Gastroesophageal sphincter (tissue), 4 donors: Measurements from ENCODE around the gene CSF2RB. TPM values are rescaled to one million over a fixed set of nuclear protein-coding genes. Genes with fewer than 3 reads are reported as not detected.

ENCODE experiments used
- ATAC-seq: fragments of 150-250 bp; one replicate; pipeline ENCODE4 v1.9.1; 2016; ENCODE audit warnings: mild to moderate bottlenecking, moderate library complexity
- H3K27ac ChIP-seq, 4 donors: fragments of 200-600 bp; sonication (generic) in 3 of 4; 1 replicate in 3 of 4; 2 replicates in 1 of 4; pipeline ENCODE4 v1.5.1; 2016 to 2019
- H3K27me3 ChIP-seq: fragments of 200-600 bp; sonication (generic); one replicate; pipeline ENCODE4 v1.5.1; 2019
- H3K36me3 ChIP-seq, 2 donors: fragments of 200-600 bp; sonication (generic); one replicate each; pipeline ENCODE4 v1.5.1; 2019; ENCODE audit warnings: control low read depth in 1 of 2
- H3K4me1 ChIP-seq, 3 donors: fragments of 200-600 bp; sonication (generic); 1 replicate in 2 of 3; 2 replicates in 1 of 3; pipeline ENCODE4 v1.5.1; 2016 to 2019; ENCODE audit warnings: control low read depth in 2 of 3
- H3K4me3 ChIP-seq, 2 donors: fragments of 200-600 bp; sonication (generic); one replicate each; pipeline ENCODE4 v1.5.1; 2019; ENCODE audit warnings: mild to moderate bottlenecking in 1 of 2, moderate library complexity in 1 of 2
- H3K9me3 ChIP-seq, 3 donors: fragments of 200-600 bp; sonication (generic); one replicate each; pipeline ENCODE4 v1.5.1; 2017 to 2019; ENCODE audit warnings: control low read depth in 2 of 3
- EP300 ChIP-seq: sonication (generic); formaldehyde crosslinking; IDR thresholded peaks from one replicate; pipeline ENCODE4 v1.6.1; 2017; ENCODE audit warnings: antibody characterized with exemption, mild to moderate bottlenecking
- POLR2A ChIP-seq, 2 donors: fragments of 450-650 bp; IDR thresholded peaks; one replicate each; pipeline ENCODE4 v1.6.1; 2017; ENCODE audit warnings: antibody characterized with exemption in 2 of 2, mild to moderate bottlenecking in 2 of 2, moderate library complexity in 1 of 2
- POLR2AphosphoS5 ChIP-seq: sonication (generic); formaldehyde crosslinking; IDR thresholded peaks from one replicate; pipeline ENCODE4 v1.6.1; 2017; ENCODE audit warnings: antibody characterized with exemption
- WGBS, 2 donors: methylation state at CpG; one replicate each; pipeline ENCODE4 v1.1.5; 2018; ENCODE audit warnings: low coverage in 1 of 2; 5-methylcytosine and 5-hydroxymethylcytosine counted together
- total RNA-seq, 4 donors: library from RNA; depleted of rRNA; stranded (reverse); fragments of >200 nt; gene quantifications; one replicate each; pipeline ENCODE4 v1.1.0, GENCODE V29; 2016
- TF ChIP-seq, protein P1 (sequence below), 4 experiments: fragments of 200-600 bp in 2 of 4; fragments of 450-650 bp in 2 of 4; sonication (generic) in 1 of 4; IDR thresholded peaks; one replicate each; pipeline ENCODE4 v1.5.1; 2017 to 2019; ENCODE audit warnings: antibody characterized with exemption in 4 of 4, mild to moderate bottlenecking in 2 of 4, moderate library complexity in 2 of 4

The CSF2RB gene
- total RNA-seq, 4 donors from 2014 or later: 1.4 to 12.0 (median 4.0) TPM

DNA sequence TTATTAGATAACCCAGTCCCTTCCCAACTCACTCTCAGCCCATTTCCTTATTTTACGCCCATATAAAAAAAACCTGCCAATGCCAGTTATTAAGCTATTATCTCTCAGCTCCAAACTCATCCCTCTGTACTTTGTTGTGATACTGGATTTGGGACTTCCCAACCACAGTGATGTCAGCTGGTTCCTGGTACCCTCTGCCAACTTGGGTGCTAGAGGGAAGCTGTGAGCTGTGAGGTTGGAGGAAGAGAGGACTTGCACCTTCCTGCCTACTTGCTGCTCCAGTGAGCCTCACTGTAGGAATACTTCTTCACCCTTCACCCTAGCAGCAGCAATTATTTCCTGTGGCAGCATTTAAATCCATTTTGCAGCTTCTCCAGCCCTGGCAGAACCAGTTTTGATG, 19.2 kb upstream of the CSF2RB start:
- Histone ChIP-seq H3K27ac (no peak overlapping the region), H3K4me1 (no peaks in the 10 kb centered on the region), H3K4me3 (no peak overlapping the region), H3K36me3 (no peaks in the 10 kb centered on the region), H3K27me3 (peaks cover 15% of the 10 kb centered on the region), H3K9me3 (peaks cover 0 to 20% (median 0%) of the 10 kb centered on the region in 3 donors)
- TF ChIP-seq EP300 (no peak), POLR2A (IDR thresholded peaks at IDR 0.05) (no peak), POLR2AphosphoS5 (no peak)
- TF ChIP-seq, protein P1, sequence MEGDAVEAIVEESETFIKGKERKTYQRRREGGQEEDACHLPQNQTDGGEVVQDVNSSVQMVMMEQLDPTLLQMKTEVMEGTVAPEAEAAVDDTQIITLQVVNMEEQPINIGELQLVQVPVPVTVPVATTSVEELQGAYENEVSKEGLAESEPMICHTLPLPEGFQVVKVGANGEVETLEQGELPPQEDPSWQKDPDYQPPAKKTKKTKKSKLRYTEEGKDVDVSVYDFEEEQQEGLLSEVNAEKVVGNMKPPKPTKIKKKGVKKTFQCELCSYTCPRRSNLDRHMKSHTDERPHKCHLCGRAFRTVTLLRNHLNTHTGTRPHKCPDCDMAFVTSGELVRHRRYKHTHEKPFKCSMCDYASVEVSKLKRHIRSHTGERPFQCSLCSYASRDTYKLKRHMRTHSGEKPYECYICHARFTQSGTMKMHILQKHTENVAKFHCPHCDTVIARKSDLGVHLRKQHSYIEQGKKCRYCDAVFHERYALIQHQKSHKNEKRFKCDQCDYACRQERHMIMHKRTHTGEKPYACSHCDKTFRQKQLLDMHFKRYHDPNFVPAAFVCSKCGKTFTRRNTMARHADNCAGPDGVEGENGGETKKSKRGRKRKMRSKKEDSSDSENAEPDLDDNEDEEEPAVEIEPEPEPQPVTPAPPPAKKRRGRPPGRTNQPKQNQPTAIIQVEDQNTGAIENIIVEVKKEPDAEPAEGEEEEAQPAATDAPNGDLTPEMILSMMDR (IDR thresholded peaks at IDR 0.05): no peak
- WGBS, 2 donors: 44 to 100% methylated on average over 1 of the region's 1 CpG
- no peak for ATAC-seq

DNA sequence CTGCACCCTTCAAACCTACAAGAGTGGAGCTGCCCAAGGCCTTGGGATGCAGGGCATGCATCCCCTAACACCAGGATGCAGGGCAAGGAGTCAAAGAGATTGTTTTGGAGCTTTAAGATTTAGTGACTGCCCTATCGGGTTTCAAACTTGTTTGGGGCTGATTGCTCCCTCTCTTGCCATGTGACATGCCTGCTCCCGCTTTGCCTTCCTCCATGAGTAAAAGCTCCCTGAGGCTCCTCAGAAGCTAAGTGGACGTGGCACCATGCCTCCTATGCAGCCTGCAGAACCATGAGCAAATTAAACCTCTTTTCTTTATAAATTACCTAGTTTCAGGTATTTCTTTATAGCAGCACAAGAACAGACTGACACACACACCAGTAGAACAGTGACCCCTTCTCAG, 15.8 kb upstream of the CSF2RB start:
- WGBS, 2 donors: 43 to 60% methylated on average over 1 to 3 of the region's 3 CpGs
- Histone ChIP-seq H3K9me3 (peaks cover 0 to 33% (median 0%) of the 10 kb centered on the region in 3 donors), H3K36me3 (no peaks in the 10 kb centered on the region), H3K4me3 (no peak overlapping the region), H3K27ac (no peak overlapping the region), H3K4me1 (no peaks in the 10 kb centered on the region), H3K27me3 (peaks cover 40% of the 10 kb centered on the region)
- TF ChIP-seq, protein P1 (IDR thresholded peaks at IDR 0.05): no peak
- TF ChIP-seq EP300 (no peak), POLR2AphosphoS5 (no peak), POLR2A (IDR thresholded peaks at IDR 0.05) (no peak)
- no peak for ATAC-seq

DNA sequence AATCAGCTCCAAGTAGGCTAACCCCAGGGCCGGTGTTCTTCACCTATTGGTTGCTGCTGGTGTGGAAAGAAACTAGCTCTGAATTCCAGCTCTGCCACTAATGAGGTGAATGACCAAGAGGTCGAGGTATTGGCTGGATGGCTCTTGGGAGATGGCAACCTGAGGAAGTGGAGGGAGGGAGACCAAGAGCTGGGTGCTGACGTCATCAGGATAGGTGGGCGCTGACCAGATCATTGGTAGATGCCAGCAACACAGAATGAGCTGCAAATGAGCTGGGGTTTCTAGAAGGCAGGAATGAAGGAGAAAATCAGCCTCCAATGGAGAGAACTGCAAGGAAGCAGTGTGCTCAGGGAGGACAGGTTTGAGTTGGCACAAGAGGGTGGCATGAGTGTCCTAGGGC, 14.7 kb upstream of the CSF2RB start:
- no peak for ATAC-seq
- peaks cover 40% of the 10 kb centered on the region for H3K27me3 ChIP-seq
- H3K27ac ChIP-seq: no peak overlapping the region
- H3K4me1 ChIP-seq: no peaks in the 10 kb centered on the region
- TF ChIP-seq POLR2A (IDR thresholded peaks at IDR 0.05): no peak
- TF ChIP-seq EP300: no peak
- TF ChIP-seq, protein P1 (IDR thresholded peaks at IDR 0.05): no peak
- TF ChIP-seq POLR2AphosphoS5: no peak
- H3K4me3 ChIP-seq: no peak overlapping the region
- peaks cover 0 to 33% (median 0%) of the 10 kb centered on the region in 3 donors for H3K9me3 ChIP-seq
- no peaks in the 10 kb centered on the region for H3K36me3 ChIP-seq
- WGBS, 2 donors: 84 to 88% methylated on average over 1 to 4 of the region's 4 CpGs

DNA sequence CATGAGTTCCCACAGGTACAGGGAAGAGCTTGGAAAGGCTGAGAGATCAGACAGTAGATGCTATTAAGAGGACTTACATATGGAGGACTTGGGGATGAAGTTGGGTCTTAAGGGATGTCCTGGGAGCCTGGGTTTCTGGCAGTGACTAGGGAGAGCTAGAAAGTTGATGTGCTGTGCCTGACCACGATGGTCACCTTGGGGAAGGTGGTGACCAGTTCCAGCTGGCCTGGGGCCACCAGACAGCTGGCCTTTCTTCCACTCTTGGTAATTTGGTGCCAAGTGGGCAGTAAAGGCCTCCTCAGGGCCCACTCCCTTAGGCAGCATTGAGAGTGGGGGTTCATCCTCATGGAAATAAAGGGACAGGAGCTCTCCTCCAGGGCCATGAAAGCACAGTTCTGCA, 13.9 kb upstream of the CSF2RB start:
- H3K36me3 ChIP-seq: no peaks in the 10 kb centered on the region
- H3K4me3 ChIP-seq: no peak overlapping the region
- 30% methylated on average over 1 of the region's 1 CpG; no CpG with 5 or more reads in 1 of the 2 donors for WGBS, 2 donors
- no peaks in the 10 kb centered on the region for H3K4me1 ChIP-seq
- H3K9me3 ChIP-seq: peaks cover 0 to 33% (median 0%) of the 10 kb centered on the region in 3 donors
- peaks cover 45% of the 10 kb centered on the region for H3K27me3 ChIP-seq
- ATAC-seq: no peak
- H3K27ac ChIP-seq: no peak overlapping the region
- TF ChIP-seq POLR2AphosphoS5: no peak
- TF ChIP-seq POLR2A (IDR thresholded peaks at IDR 0.05): no peak
- TF ChIP-seq, protein P1 (IDR thresholded peaks at IDR 0.05): no peak
- no peak for TF ChIP-seq EP300

DNA sequence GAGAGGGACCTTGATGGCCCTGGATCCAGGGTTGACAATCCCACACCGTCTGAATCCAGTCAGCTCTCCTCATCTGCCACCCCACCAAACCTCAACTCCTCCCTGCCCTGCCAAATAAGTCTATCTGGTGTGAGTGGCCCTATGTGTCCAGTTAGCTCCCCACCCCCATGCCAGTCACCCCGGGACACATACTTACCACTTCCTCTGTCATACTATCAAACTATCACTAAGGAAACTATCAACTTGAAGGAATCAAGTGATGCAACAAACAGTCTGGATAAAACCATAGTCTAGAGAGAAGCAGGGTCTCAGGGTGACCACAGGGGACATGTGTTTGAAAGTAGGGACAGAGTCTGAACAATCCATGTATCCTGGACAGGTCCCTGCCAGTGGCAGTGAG, 13.2 kb upstream of the CSF2RB start:
- Histone ChIP-seq H3K27me3 (peaks cover 52% of the 10 kb centered on the region), H3K9me3 (peaks cover 0 to 29% (median 0%) of the 10 kb centered on the region in 3 donors), H3K27ac (no peak overlapping the region), H3K4me3 (no peak overlapping the region), H3K36me3 (no peaks in the 10 kb centered on the region), H3K4me1 (no peaks in the 10 kb centered on the region)
- TF ChIP-seq POLR2A (IDR thresholded peaks at IDR 0.05): no peak
- no peak for TF ChIP-seq POLR2AphosphoS5
- TF ChIP-seq, protein P1 (IDR thresholded peaks at IDR 0.05): no peak
- no peak for ATAC-seq
- WGBS, 2 donors: 65 to 82% methylated on average over 2 of the region's 2 CpGs
